Measurements from ENCODE around the gene SSBP3. TPM values are rescaled to one million over a fixed set of nuclear protein-coding genes. Genes with fewer than 3 reads are reported as not detected.

The SSBP3 gene
- total and polyA plus RNA-seq, 9 of the 15 experiments (the other 6 are each of a cell fraction or from before 2014, with no cell fraction given): 8.7 to 108 (median 33.8) TPM

- H3K9me1 ChIP-seq (ENCODE audit: control insufficient read depth, insufficient read depth, low read length): no peaks in the 10 kb centered on the region
- no peak overlapping the region for H3K27ac ChIP-seq (ENCODE audit: extremely low read depth, low read depth, low read length)
- ChIA-PET POLR2A (interaction anchor here (0.6 kb wide), 1 partner anchor 66 kb away, joined by 3 read pairs; no protein-coding TSS in a partner anchor), CTCF (ENCODE audit: low intra/inter-chr PET ratio) (no interaction called here)
- H3K4me3 ChIP-seq: no peak overlapping the region
- H2AFZ ChIP-seq (ENCODE audit: low read depth, low read length): no peak overlapping the region
- intact Hi-C loops (cut with micrococcal nuclease) (no loop called here), in situ Hi-C loops (cut with MboI) (no loop called here)
- H3K27me3 ChIP-seq (ENCODE audit: control insufficient read depth in 2 of 2, insufficient read depth in 2 of 2, low read length in 2 of 2): no peaks in the 10 kb centered on the region
- H3K9me3 ChIP-seq (replicated peaks; ENCODE audit: control insufficient read depth, insufficient read depth, low read depth, low read length): no peaks in the 10 kb centered on the region; the same call in 1 of the 2 replicates
- H3K36me3 ChIP-seq (ENCODE audit: control insufficient read depth, insufficient read depth, low read length): peaks cover 28% of the 10 kb centered on the region
- ATAC-seq (no peak), FAIRE-seq (no peak), DNase-seq (ENCODE audit: extremely low read depth in 1 of 4, low spot score in 3 of 4) (no peak)
- no peaks in the 10 kb centered on the region for H3K4me1 ChIP-seq (replicated peaks in 1 of 2; ENCODE audit: control insufficient read depth in 2 of 2, insufficient read depth in 2 of 2, low read length in 2 of 2)
- BruUV-seq (replicated peaks): no TSS peak
- TF ChIP-seq ZNF609 (CRISPR knock-in tag; IDR thresholded peaks at IDR 0.05; ENCODE audit: borderline replicate concordance): no peak
- TF ChIP-seq NR2C2 (CRISPR knock-in tag; IDR thresholded peaks at IDR 0.05): no peak
- no peak for TF ChIP-seq NR2C2 (tag; IDR thresholded peaks at IDR 0.05)
- H3K4me2 ChIP-seq (ENCODE audit: insufficient read depth, low read length): no peak overlapping the region
- H3K9ac ChIP-seq (ENCODE audit: insufficient read depth in 1 of 2, low read depth in 2 of 2, low read length in 2 of 2): no peak overlapping the region
- no peaks in the 10 kb centered on the region for H3K79me2 ChIP-seq (ENCODE audit: control insufficient read depth, insufficient read depth, low read length)
- 61% methylated on average over 1 of the region's 1 CpG for WGBS (ENCODE audit: insufficient coverage, low coverage, missing lambda C conversion rate)
- no peaks in the 10 kb centered on the region for H4K20me1 ChIP-seq (replicated peaks; ENCODE audit: control insufficient read depth, insufficient read depth, low read length)
Measured at GRCh38 chr1:54188291-54188690, 217.9 kb downstream of the SSBP3 start.
